Lung (tissue), 12 donors: ENCODE data around the gene LCN12. TPM values are rescaled to one million over a fixed set of nuclear protein-coding genes. Genes with fewer than 3 reads are reported as not detected.

Experiments
- ATAC-seq: fragments of 200-7000 bp; cut with Tn5 transposase; one replicate; pipeline ENCODE4 v1.9.1; 2020; ENCODE audit warnings: moderate number of reproducible peaks; ENCODE audit not compliant: insufficient read depth, low FRiP score
- DNase-seq, 3 donors: peaks; one replicate each; pipeline ENCODE4 v3.0.0-alpha.2; 2013 to 2017
- H3K27ac ChIP-seq, 2 donors: one replicate each; pipeline ENCODE4 v1.5.1; 2013; ENCODE audit warnings: mild to moderate bottlenecking in 2 of 2, moderate library complexity in 2 of 2, control low read depth in 1 of 2, inconsistent platforms in 1 of 2, low read depth in 1 of 2, low read length in 1 of 2
- H3K27me3 ChIP-seq, 3 donors: one replicate each; pipeline ENCODE4 v1.5.1; 2013; ENCODE audit warnings: low read length in 2 of 3; ENCODE audit not compliant: control insufficient read depth in 3 of 3, insufficient read depth in 3 of 3
- H3K36me3 ChIP-seq, 4 donors: one replicate each; pipeline ENCODE4 v1.5.1; 2013; ENCODE audit warnings: low read length in 4 of 4, mild to moderate bottlenecking in 1 of 4, moderate library complexity in 1 of 4; ENCODE audit not compliant: control insufficient read depth in 4 of 4, insufficient read depth in 4 of 4
- H3K4me1 ChIP-seq, 5 donors: one replicate each; pipeline ENCODE4 v1.5.1; 2013; ENCODE audit warnings: low read length in 5 of 5, mild to moderate bottlenecking in 2 of 5, moderate library complexity in 1 of 5; ENCODE audit not compliant: control insufficient read depth in 5 of 5, insufficient read depth in 5 of 5
- H3K4me3 ChIP-seq: one replicate; pipeline ENCODE4 v1.5.1; 2013; ENCODE audit warnings: mild to moderate bottlenecking, control low read depth, moderate library complexity
- H3K9ac ChIP-seq, 2 donors: one replicate each; pipeline ENCODE4 v1.5.1; 2013; ENCODE audit warnings: low read length in 2 of 2, control low read depth in 1 of 2; ENCODE audit not compliant: insufficient read depth in 1 of 2
- H3K9me3 ChIP-seq, 4 donors: one replicate each; pipeline ENCODE4 v1.5.1; 2013; ENCODE audit warnings: low read length in 3 of 4, mild to moderate bottlenecking in 1 of 4, moderate library complexity in 1 of 4; ENCODE audit not compliant: control insufficient read depth in 4 of 4, insufficient read depth in 3 of 4
- CTCF ChIP-seq: IDR thresholded peaks from 2 replicates; pipeline ENCODE4 v1.5.1; 2012; ENCODE audit warnings: mild to moderate bottlenecking; ENCODE audit errors: control extremely low read depth, extremely low read depth
- WGBS, 2 donors: extraction: QIAGEN DNeasy Blood & Tissue Kit; methylation state at CpG; one replicate each; pipeline ENCODE4 v1.1.7; 2013; 5-methylcytosine and 5-hydroxymethylcytosine counted together
- polyA plus RNA-seq, 2 donors: library from polyadenylated mRNA; stranded (reverse); fragments of 200-250 nt; gene quantifications; one replicate each; pipeline ENCODE4 v1.2.1, GENCODE V29; 2013
- total RNA-seq, 2 donors: library from RNA; depleted of rRNA in 1 of 2; stranded (reverse); fragments of >200 nt in 1 of 2; gene quantifications; one replicate each; pipeline ENCODE4 v1.2.1, GENCODE V29; 2014 to 2021
- donor health status: control.
- donor health status: control.
- donor health status: Bipolar disorder and iron deficiency.
- donor health status: healthy.
- donor health status: DM: yes; HTN: yes; CAD: no.

LCN12 gene
- total and polyA plus RNA-seq, 4 donors, result 0.35 to 6.3 (median 3.2) TPM

DNA sequence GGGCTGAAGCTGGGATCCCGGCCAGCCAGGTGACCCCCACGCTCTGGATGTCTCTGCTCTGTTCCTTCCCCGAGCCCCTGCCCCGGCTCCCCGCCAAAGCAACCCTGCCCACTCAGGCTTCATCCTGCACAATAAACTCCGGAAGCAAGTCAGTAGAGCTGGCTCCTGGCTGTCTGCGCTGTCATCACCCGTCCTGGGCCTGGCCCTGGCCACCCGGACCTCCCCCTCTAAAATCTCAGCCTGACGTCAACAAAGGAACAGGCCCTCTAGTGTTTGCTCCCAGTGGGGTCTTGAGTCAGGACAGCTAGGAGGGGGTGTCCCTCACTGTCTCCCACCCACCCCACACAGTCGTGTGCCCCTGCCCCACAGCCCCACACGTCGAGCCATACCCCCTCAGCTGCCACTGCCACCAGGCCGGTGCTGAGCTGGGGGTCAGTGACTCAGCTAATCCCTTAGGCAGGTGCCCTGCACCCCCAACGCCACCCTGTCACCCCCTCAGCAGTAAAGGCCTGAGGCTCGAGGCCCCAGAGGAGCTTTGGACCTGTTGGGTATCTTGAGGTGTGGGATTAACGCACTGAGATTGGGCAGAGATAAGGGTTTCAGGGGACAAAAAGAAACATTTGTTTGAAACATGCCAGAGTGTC lies 29.6 kb downstream of the LCN12 start:
- Histone ChIP-seq H3K4me3 (no peak overlapping the region), H3K27me3 (peaks cover 5 to 27% (median 11%) of the 10 kb centered on the region in 3 donors), H3K9me3 (peaks cover 0 to 5% (median 0%) of the 10 kb centered on the region in 4 donors), H3K9ac (no peak overlapping the region), H3K4me1 (peaks cover 0 to 21% (median 11%) of the 10 kb centered on the region in 5 donors), H3K36me3 (no peaks in the 10 kb centered on the region), H3K27ac (peak overlapping the region; percentile 49 to 83)
- no peak for TF ChIP-seq CTCF
- ATAC-seq (no peak), DNase-seq (peak; percentile 34 to 59 (median 49))
- WGBS, 2 donors, result 57 to 62% methylated on average over 17 of the region's 17 CpGs

DNA sequence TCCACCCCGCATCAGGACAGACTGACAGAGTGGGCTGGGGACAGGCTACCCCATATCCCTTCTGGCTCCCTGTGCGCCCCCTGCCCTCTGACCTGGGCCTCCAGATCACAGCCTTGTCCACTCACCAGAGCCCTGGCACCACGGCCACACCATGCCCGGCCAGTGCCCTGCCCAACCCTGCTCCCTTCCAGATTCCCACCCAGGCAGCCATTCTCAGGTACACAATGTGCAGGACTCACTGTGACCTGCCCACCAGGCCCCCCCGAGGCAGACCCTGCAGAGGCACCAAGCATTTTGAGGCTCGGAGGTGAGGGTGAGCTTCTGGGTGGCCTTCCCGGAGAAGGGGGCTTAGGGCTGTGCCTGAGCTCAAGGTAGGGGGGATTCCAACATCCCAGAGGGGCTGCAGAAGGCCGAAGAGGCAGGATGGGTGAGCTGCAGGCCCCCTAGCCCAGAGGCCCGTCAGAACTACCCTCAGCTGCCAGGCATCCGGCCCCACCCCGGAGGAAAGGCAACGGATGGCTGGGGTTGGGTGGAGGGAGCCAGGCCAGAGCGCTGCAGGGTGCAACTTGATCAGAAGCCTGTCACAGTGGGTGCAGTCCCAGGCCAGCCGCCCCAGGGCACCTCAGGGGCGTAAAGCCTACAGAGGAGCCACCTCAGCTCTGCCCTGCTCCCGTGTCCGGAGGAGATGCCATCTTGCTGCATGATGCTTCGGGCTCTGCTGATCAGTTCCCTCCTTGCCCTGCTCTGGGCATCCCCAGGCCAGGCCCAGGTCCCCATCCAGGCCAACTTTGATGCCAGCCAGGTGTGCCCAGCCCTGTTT lies 30.4 kb downstream of the LCN12 start, which contains the start of gene LCNL1:
LCNL1 (plus strand) TSS at position 762 of the 820 bp plus-strand sequence. CDS start 594 bp downstream, outside the sequence.
- H3K27me3 ChIP-seq, result peaks cover 5 to 27% (median 14%) of the 10 kb centered on the region in 3 donors
- 75 to 85% methylated on average over 17 to 18 of the region's 18 CpGs for WGBS, 2 donors
- peaks cover 0 to 18% (median 10%) of the 10 kb centered on the region in 5 donors for H3K4me1 ChIP-seq
- H3K9me3 ChIP-seq, result peaks cover 0 to 5% (median 0%) of the 10 kb centered on the region in 4 donors
- TF ChIP-seq CTCF, result no peak
- ATAC-seq (no peak), DNase-seq (no peak)
- peak within 1 kb of the TSS; percentile 45 to 83 for H3K27ac ChIP-seq
- no peak within 1 kb of the TSS for H3K9ac ChIP-seq
- no peak within 1 kb of the TSS for H3K4me3 ChIP-seq
- H3K36me3 ChIP-seq, result no peaks in the 10 kb centered on the region

DNA sequence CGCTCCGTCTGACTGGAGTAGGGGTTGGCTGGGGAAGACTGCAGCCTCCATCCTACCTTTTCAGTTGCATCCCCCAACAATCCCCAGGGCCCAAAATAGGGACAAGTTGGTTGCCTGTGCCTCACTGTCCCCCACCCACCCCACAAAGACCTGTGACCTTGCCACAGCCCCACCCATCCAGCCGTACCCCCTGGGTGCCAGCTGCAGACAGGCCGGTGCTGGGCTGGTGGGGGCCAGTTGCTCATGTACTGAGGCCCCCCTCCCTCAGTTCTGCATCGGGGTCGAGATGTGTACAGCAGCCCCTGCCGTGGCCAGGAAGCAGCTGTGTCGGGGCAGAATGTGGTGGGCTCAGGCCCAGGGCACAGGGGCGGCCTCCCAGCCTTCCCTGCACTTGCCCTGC lies 31.1 kb downstream of the LCN12 start:
- peaks cover 5 to 27% (median 14%) of the 10 kb centered on the region in 3 donors for H3K27me3 ChIP-seq
- H3K4me3 ChIP-seq, result no peak overlapping the region
- no peak overlapping the region for H3K9ac ChIP-seq
- TF ChIP-seq CTCF, result no peak
- peaks cover 0 to 15% (median 6%) of the 10 kb centered on the region in 5 donors for H3K4me1 ChIP-seq
- ATAC-seq (no peak), DNase-seq (no peak)
- peaks cover 0 to 5% (median 0%) of the 10 kb centered on the region in 4 donors for H3K9me3 ChIP-seq
- no peaks in the 10 kb centered on the region for H3K36me3 ChIP-seq
- H3K27ac ChIP-seq, result no peak overlapping the region
- WGBS, 2 donors, result 70 to 81% methylated on average over 9 of the region's 9 CpGs
